MM.1S (cell line): ENCODE data around the gene KCNG4.

Experiments used
- DNase-seq: peaks from one replicate; pipeline ENCODE4 v3.0.0-alpha.2; 2015
- H2AFZ ChIP-seq: fragments of 300-600 bp; sonication (generic); 2 replicates; pipeline ENCODE4 v1.6.0; 2016; ENCODE audit warnings: antibody characterized with exemption, low read length
- H3F3A ChIP-seq: fragments of 300-600 bp; sonication (generic); 2 replicates; pipeline ENCODE4 v1.6.1; 2016; ENCODE audit warnings: mild to moderate bottlenecking, antibody characterized with exemption, low read length, moderate library complexity, mixed read lengths; ENCODE audit not compliant: insufficient read depth
- H3K27ac ChIP-seq: fragments of 300-600 bp; sonication (generic); 2 replicates; pipeline ENCODE4 v1.5.1; 2016; ENCODE audit warnings: mild to moderate bottlenecking, low read length
- H3K27me3 ChIP-seq: fragments of 300-600 bp; sonication (generic); replicated peaks from 2 replicates; pipeline ENCODE4 v1.6.0; 2016; ENCODE audit warnings: low read length; ENCODE audit not compliant: insufficient read depth
- H3K36me3 ChIP-seq: fragments of 300-600 bp; sonication (generic); replicated peaks from 2 replicates; pipeline ENCODE4 v1.6.1; 2016; ENCODE audit warnings: mild to moderate bottlenecking, low read length, mixed read lengths; ENCODE audit not compliant: insufficient read depth
- H3K4me1 ChIP-seq: fragments of 300-600 bp; sonication (generic); 2 replicates; pipeline ENCODE4 v1.6.1; 2016; ENCODE audit warnings: low read length, mixed read lengths
- H3K4me2 ChIP-seq: fragments of 300-600 bp; sonication (generic); 2 replicates; pipeline ENCODE4 v1.6.0; 2016; ENCODE audit warnings: low read depth, low read length
- H3K4me3 ChIP-seq: fragments of 300-600 bp; sonication (generic); 2 replicates; pipeline ENCODE4 v1.5.1; 2016; ENCODE audit warnings: low read length, mixed read lengths
- H3K79me2 ChIP-seq: fragments of 300-600 bp; sonication (generic); 2 replicates; pipeline ENCODE4 v1.6.1; 2016; ENCODE audit warnings: mixed run types, low read length, mixed read lengths
- H3K9ac ChIP-seq: fragments of 300-600 bp; sonication (generic); 2 replicates; pipeline ENCODE4 v1.6.1; 2016; ENCODE audit warnings: low read length, mixed read lengths
- H3K9me2 ChIP-seq: fragments of 300-600 bp; sonication (generic); replicated peaks from 2 replicates; pipeline ENCODE4 v1.6.1; 2016; ENCODE audit warnings: mild to moderate bottlenecking, low read length, mixed read lengths; ENCODE audit not compliant: insufficient read depth
- H3K9me3 ChIP-seq: fragments of 300-600 bp; sonication (generic); replicated peaks from 2 replicates; pipeline ENCODE4 v1.6.1; 2016; ENCODE audit warnings: mild to moderate bottlenecking, low read length, mixed read lengths; ENCODE audit not compliant: insufficient read depth
- H4K20me1 ChIP-seq: fragments of 300-600 bp; sonication (generic); 2 replicates; pipeline ENCODE4 v1.6.1; 2016; ENCODE audit warnings: mild to moderate bottlenecking, low read length, moderate library complexity, mixed read lengths; ENCODE audit not compliant: insufficient read depth
- CTCF ChIP-seq: fragments of 300-600 bp; sonication (generic); IDR thresholded peaks from 2 replicates; pipeline ENCODE4 v1.5.1; 2016; ENCODE audit warnings: antibody characterized with exemption, low read length, mixed read lengths
- EZH2 ChIP-seq: fragments of 300-600 bp; sonication (generic); optimal IDR thresholded peaks from 2 replicates; pipeline ENCODE3; 2017; ENCODE audit warnings: low read depth, mild to moderate bottlenecking, antibody characterized with exemption, low read length, mixed read lengths
- EZH2phosphoT487 ChIP-seq: fragments of 300-600 bp; sonication (generic); IDR thresholded peaks from 2 replicates; pipeline ENCODE4 v1.6.1; 2018; ENCODE audit warnings: antibody characterized with exemption, low read length

KCNG4 gene

DNA sequence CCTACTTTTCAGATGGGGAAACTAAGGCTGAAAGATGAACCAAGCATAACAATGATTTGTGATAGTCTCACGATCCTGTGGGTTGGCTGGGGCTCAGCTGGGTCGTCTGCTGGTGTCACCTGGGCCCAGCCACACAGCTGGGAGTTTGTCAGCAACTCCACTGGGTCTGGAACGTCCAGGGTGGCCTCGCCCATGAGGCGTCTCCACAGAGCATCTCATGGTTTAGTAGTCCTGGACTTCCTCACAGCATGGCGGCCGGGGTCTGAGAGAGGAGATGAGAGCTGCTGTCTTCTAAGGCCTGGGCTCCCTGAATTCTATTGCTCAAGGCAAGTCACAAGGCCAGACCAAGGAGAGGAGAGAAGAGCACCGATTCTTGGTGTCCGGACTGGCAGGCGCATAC, 30.7 kb upstream of the KCNG4 start:
- Histone ChIP-seq H3K27ac (no peak overlapping the region), H3K4me1 (no peaks in the 10 kb centered on the region), H2AFZ (no peak overlapping the region), H3K4me2 (no peak overlapping the region), H3K36me3 (no peaks in the 10 kb centered on the region), H3K9ac (no peak overlapping the region), H3K27me3 (peaks cover 15% of the 10 kb centered on the region), H4K20me1 (no peaks in the 10 kb centered on the region), H3K9me2 (no peaks in the 10 kb centered on the region), H3K79me2 (no peaks in the 10 kb centered on the region), H3K4me3 (no peak overlapping the region), H3F3A (no peaks in the 10 kb centered on the region), H3K9me3 (no peaks in the 10 kb centered on the region)
- DNase-seq = no peak
- TF ChIP-seq EZH2 = no peak
- TF ChIP-seq EZH2phosphoT487 = no peak
- TF ChIP-seq CTCF = no peak

DNA sequence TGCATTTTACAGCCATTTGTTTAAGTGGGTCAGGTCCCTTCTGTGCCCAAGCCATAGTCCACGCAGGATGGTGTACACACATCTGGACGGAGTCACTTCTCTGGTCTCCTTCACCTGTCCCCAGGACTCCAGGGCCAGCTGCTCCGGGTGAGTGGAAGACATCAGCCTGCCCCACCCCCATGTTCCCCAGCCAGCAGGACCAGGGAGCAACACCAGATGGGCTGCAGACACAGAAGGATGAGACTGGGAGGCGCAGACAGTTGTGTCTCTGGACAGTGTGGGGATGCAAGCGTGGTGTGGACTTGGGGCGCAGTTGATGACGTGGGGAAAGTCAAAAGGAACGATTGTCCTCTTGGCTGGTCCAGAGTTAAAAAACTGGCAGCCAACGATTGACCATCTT, 30.3 kb upstream of the KCNG4 start:
- Histone ChIP-seq H3K4me3 (no peak overlapping the region), H3K4me1 (no peaks in the 10 kb centered on the region), H3K27ac (no peak overlapping the region), H2AFZ (no peak overlapping the region), H3K36me3 (no peaks in the 10 kb centered on the region), H4K20me1 (no peaks in the 10 kb centered on the region), H3F3A (no peaks in the 10 kb centered on the region), H3K9ac (no peak overlapping the region), H3K79me2 (no peaks in the 10 kb centered on the region), H3K9me2 (no peaks in the 10 kb centered on the region), H3K4me2 (no peak overlapping the region), H3K9me3 (no peaks in the 10 kb centered on the region), H3K27me3 (peaks cover 15% of the 10 kb centered on the region)
- no peak for DNase-seq
- TF ChIP-seq EZH2phosphoT487 (no peak), CTCF (no peak), EZH2 (no peak)

DNA sequence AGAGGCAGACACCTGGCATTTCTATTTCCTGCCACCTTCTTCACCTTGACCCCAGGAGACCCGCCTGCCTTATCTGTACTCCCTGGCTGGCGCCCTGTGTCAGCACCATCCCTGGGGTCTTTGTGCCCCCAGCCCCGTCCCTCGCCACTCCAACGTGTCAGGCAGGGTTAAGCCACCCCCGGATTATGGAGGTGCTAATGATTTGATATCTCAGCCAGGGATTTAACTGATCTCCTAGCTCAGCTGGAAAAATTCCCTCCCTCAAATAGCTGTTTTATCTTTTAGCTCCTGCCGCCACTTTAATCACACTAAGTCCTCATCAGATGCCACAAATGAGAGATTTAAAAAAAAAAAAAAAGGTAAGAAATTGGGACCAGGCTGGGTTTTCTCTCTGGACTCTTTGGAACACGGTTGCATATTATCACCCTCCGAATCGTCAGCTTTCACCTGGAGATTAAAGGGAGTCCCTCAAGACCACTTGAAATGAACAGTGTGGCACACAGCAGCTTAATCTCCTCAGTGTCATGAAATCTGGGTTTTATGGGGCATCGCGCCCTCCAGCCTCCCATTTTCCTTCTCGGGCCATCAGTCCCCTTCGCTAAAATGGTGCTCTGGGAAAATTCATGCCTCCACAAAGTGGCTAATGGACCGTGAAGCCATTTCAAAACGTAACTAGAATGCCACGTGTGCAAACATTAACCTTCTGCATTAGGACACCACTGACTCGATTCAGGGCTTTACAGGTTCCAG, 28.7 kb upstream of the KCNG4 start:
- Histone ChIP-seq H3K9me3 (no peaks in the 10 kb centered on the region), H3K4me3 (no peak overlapping the region), H3F3A (no peaks in the 10 kb centered on the region), H3K27ac (no peak overlapping the region), H2AFZ (no peak overlapping the region), H3K9ac (no peak overlapping the region), H3K27me3 (peaks cover 3% of the 10 kb centered on the region), H3K4me1 (no peaks in the 10 kb centered on the region), H3K9me2 (no peaks in the 10 kb centered on the region), H3K79me2 (no peaks in the 10 kb centered on the region), H4K20me1 (no peaks in the 10 kb centered on the region), H3K36me3 (no peaks in the 10 kb centered on the region), H3K4me2 (no peak overlapping the region)
- TF ChIP-seq EZH2 (no peak), CTCF (no peak), EZH2phosphoT487 (no peak)
- no peak for DNase-seq
